DMS 273 (cell line): ENCODE measurements around the gene SRGAP1.
A peak's percentile ranks its signal among the peaks of the same experiment; 100 is the strongest.
"Not testable (repeated sequence)": the region's sequence is repeated elsewhere in the genome, so short reads cannot be mapped to it uniquely, and the experiment has no call there.

ENCODE experiments used
- DNase-seq: peaks from one replicate; lab custom pipeline; 2025; ENCODE audit not compliant: unreplicated experiment; lab: John Stamatoyannopoulos, UW

The SRGAP1 gene

GRCh38 chr12:64107776-64108175 lies 263.3 kb downstream of the SRGAP1 start:
- no peak for DNase-seq

GRCh38 chr12:64109706-64110105 lies 265.2 kb downstream of the SRGAP1 start:
- DNase-seq = no peak

- no peak for DNase-seq
Measured at GRCh38 chr12:64110864-64111263, 266.4 kb downstream of the SRGAP1 start.

- DNase-seq = no peak
Measured at GRCh38 chr12:64116969-64117368, 272.5 kb downstream of the SRGAP1 start.

- DNase-seq = no peak
Measured at GRCh38 chr12:64120568-64120967, 276.1 kb downstream of the SRGAP1 start.

GRCh38 chr12:64121086-64121485 lies 276.6 kb downstream of the SRGAP1 start:
- DNase-seq = not testable (repeated sequence)

- DNase-seq = no peak
Measured at GRCh38 chr12:64122154-64122553, 277.7 kb downstream of the SRGAP1 start.

- DNase-seq = no peak
Measured at GRCh38 chr12:64122995-64123394, 278.5 kb downstream of the SRGAP1 start.

- no peak for DNase-seq
Measured at GRCh38 chr12:64123448-64123847, 278.9 kb downstream of the SRGAP1 start.

GRCh38 chr12:64124511-64125197 lies 280.2 kb downstream of the SRGAP1 start:
- DNase-seq = no peak

- DNase-seq = no peak
Measured at GRCh38 chr12:64125913-64126312, 281.4 kb downstream of the SRGAP1 start.

GRCh38 chr12:64127811-64128210 lies 283.3 kb downstream of the SRGAP1 start:
- no peak for DNase-seq

- no peak for DNase-seq
Measured at GRCh38 chr12:64128366-64128765, 283.9 kb downstream of the SRGAP1 start.

- DNase-seq = not testable (repeated sequence)
Measured at GRCh38 chr12:64130476-64130875, 286.0 kb downstream of the SRGAP1 start.

GRCh38 chr12:64131456-64131855 lies 287.0 kb downstream of the SRGAP1 start:
- not testable (repeated sequence) for DNase-seq

- DNase-seq = peak; percentile 4
Measured at GRCh38 chr12:64132672-64133071, 288.2 kb downstream of the SRGAP1 start.

GRCh38 chr12:64137117-64137516 lies 292.6 kb downstream of the SRGAP1 start:
- DNase-seq = no peak

GRCh38 chr12:64139021-64139420 lies 294.5 kb downstream of the SRGAP1 start:
- DNase-seq = no peak

GRCh38 chr12:64142382-64142781 lies 297.9 kb downstream of the SRGAP1 start:
- DNase-seq = no peak

GRCh38 chr12:64142784-64143183 lies 298.3 kb downstream of the SRGAP1 start:
- no peak for DNase-seq

- DNase-seq = no peak
Measured at GRCh38 chr12:64145226-64145625, 300.7 kb downstream of the SRGAP1 start.

- no peak for DNase-seq
Measured at GRCh38 chr12:64147011-64147631, 302.6 kb downstream of the SRGAP1 start.

GRCh38 chr12:64147875-64148274 lies 303.4 kb downstream of the SRGAP1 start:
- no peak for DNase-seq
